SK-N-SH treated with all-trans-retinoic acid at 6 μM for 48 hours (cell line): Measurements from ENCODE around the gene ELFN1.

ENCODE experiments used
- ARNTL ChIP-seq: fragments of 450-650 bp; formaldehyde crosslinking; IDR thresholded peaks from 2 replicates; pipeline ENCODE4 v1.5.0; 2020; ENCODE audit warnings: low read depth, mild to moderate bottlenecking, moderate library complexity, borderline replicate concordance
- BACH2 ChIP-seq: fragments of 250-450 bp; sonication (Bioruptor Pico); IDR thresholded peaks from 2 replicates; pipeline ENCODE4 v1.9.0; 2021; ENCODE audit warnings: mild to moderate bottlenecking, borderline replicate concordance
- POU6F1 ChIP-seq: fragments of 250-450 bp; sonication (Bioruptor Pico); IDR thresholded peaks from 2 replicates; pipeline ENCODE4 v1.8.0; 2021; ENCODE audit warnings: low read depth, mild to moderate bottlenecking, moderate library complexity, borderline replicate concordance
- PPARA ChIP-seq: fragments of 250-450 bp; sonication (Bioruptor Pico); IDR thresholded peaks from 2 replicates; pipeline ENCODE4 v1.5.0; 2020; ENCODE audit warnings: mild to moderate bottlenecking, borderline replicate concordance
- ZFP3 ChIP-seq: fragments of 250-450 bp; sonication (Bioruptor Pico); IDR thresholded peaks from 2 replicates; pipeline ENCODE4 v1.5.0; 2020; ENCODE audit warnings: mild to moderate bottlenecking, moderate library complexity
- TF ChIP-seq, protein P1 (sequence below): fragments of 250-450 bp; sonication (Bioruptor Pico); IDR thresholded peaks from 2 replicates; pipeline ENCODE4 v1.5.1; 2020; ENCODE audit warnings: low read depth, mild to moderate bottlenecking, moderate library complexity
- TF ChIP-seq, protein P2 (sequence below): fragments of 250-450 bp; sonication (Bioruptor Pico); IDR thresholded peaks from 2 replicates; pipeline ENCODE4 v1.8.0; 2020; ENCODE audit warnings: mild to moderate bottlenecking, moderate library complexity, borderline replicate concordance

GRCh38 chr7:1631678-1632077, 38.4 kb upstream of the ELFN1 start:
- TF ChIP-seq ARNTL (CRISPR knock-in tag) (no peak), BACH2 (CRISPR knock-in tag) (no peak), PPARA (no peak), ZFP3 (CRISPR knock-in tag) (no peak), POU6F1 (CRISPR knock-in tag) (no peak)
- TF ChIP-seq, protein P1, sequence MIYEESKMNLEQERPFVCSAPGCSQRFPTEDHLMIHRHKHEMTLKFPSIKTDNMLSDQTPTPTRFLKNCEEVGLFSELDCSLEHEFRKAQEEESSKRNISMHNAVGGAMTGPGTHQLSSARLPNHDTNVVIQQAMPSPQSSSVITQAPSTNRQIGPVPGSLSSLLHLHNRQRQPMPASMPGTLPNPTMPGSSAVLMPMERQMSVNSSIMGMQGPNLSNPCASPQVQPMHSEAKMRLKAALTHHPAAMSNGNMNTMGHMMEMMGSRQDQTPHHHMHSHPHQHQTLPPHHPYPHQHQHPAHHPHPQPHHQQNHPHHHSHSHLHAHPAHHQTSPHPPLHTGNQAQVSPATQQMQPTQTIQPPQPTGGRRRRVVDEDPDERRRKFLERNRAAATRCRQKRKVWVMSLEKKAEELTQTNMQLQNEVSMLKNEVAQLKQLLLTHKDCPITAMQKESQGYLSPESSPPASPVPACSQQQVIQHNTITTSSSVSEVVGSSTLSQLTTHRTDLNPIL (CRISPR knock-in tag) = no peak
- TF ChIP-seq, protein P2, sequence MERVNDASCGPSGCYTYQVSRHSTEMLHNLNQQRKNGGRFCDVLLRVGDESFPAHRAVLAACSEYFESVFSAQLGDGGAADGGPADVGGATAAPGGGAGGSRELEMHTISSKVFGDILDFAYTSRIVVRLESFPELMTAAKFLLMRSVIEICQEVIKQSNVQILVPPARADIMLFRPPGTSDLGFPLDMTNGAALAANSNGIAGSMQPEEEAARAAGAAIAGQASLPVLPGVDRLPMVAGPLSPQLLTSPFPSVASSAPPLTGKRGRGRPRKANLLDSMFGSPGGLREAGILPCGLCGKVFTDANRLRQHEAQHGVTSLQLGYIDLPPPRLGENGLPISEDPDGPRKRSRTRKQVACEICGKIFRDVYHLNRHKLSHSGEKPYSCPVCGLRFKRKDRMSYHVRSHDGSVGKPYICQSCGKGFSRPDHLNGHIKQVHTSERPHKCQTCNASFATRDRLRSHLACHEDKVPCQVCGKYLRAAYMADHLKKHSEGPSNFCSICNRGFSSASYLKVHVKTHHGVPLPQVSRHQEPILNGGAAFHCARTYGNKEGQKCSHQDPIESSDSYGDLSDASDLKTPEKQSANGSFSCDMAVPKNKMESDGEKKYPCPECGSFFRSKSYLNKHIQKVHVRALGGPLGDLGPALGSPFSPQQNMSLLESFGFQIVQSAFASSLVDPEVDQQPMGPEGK (CRISPR knock-in tag) = no peak
